OCI-LY1 (cell line): ENCODE data around the gene EVA1C.
"Not testable (repeated sequence)": the region's sequence is repeated elsewhere in the genome, so short reads cannot be mapped to it uniquely, and the experiment has no call there.

Experiments used
- H2AFZ ChIP-seq: fragments of 200-600 bp; sonication (generic), shearing (Covaris generic); 2 replicates; pipeline ENCODE4 v1.6.0; 2014; ENCODE audit warnings: antibody characterized with exemption, mild to moderate bottlenecking, low read length
- H3F3A ChIP-seq: fragments of 200-600 bp; sonication (generic), shearing (Covaris generic); 2 replicates; pipeline ENCODE4 v1.6.0; 2014; ENCODE audit warnings: mild to moderate bottlenecking, antibody characterized with exemption, low read length, moderate library complexity; ENCODE audit not compliant: insufficient read depth
- H3K27ac ChIP-seq: fragments of 200-600 bp; sonication (generic); 2 replicates; pipeline ENCODE4 v1.5.1; 2014; ENCODE audit warnings: low read length, mixed run types, mild to moderate bottlenecking, low read depth; ENCODE audit not compliant: poor library complexity, severe bottlenecking
- H3K27me3 ChIP-seq: fragments of 200-600 bp; sonication (generic); 2 replicates; pipeline ENCODE4 v1.6.0; 2014; ENCODE audit warnings: antibody characterized with exemption, mild to moderate bottlenecking, low read length, moderate library complexity; ENCODE audit not compliant: insufficient read depth
- H3K36me3 ChIP-seq: fragments of 200-600 bp; sonication (generic); 2 replicates; pipeline ENCODE4 v1.6.1; 2014; ENCODE audit warnings: mild to moderate bottlenecking, antibody characterized with exemption, low read length, moderate library complexity, mixed read lengths; ENCODE audit not compliant: insufficient read depth
- H3K4me1 ChIP-seq: fragments of 200-600 bp; sonication (generic); 2 replicates; pipeline ENCODE4 v1.5.1; 2014; ENCODE audit warnings: mild to moderate bottlenecking, low read length, moderate library complexity; ENCODE audit not compliant: insufficient read depth, severe bottlenecking
- H3K4me2 ChIP-seq: fragments of 200-600 bp; sonication (generic), shearing (Covaris generic); 2 replicates; pipeline ENCODE4 v1.6.1; 2014; ENCODE audit warnings: low read length
- H3K4me3 ChIP-seq: fragments of 200-600 bp; sonication (generic); 2 replicates; pipeline ENCODE4 v1.5.1; 2014; ENCODE audit warnings: low read length, low read depth, mild to moderate bottlenecking, mixed read lengths; ENCODE audit not compliant: poor library complexity, severe bottlenecking
- H3K79me2 ChIP-seq: fragments of 200-600 bp; shearing (Covaris generic); 2 replicates; pipeline ENCODE4 v1.6.1; 2016; ENCODE audit warnings: mixed run types, low read length, mixed read lengths; ENCODE audit not compliant: insufficient read depth
- H3K9ac ChIP-seq: fragments of 200-600 bp; sonication (generic), shearing (Covaris generic); 2 replicates; pipeline ENCODE4 v1.6.1; 2014; ENCODE audit warnings: mild to moderate bottlenecking, low read length, mixed read lengths
- H3K9me2 ChIP-seq: fragments of 200-600 bp; sonication (generic), shearing (Covaris generic); 2 replicates; pipeline ENCODE4 v1.6.1; 2014; ENCODE audit warnings: low read depth, mild to moderate bottlenecking, low read length, mixed read lengths
- H3K9me3 ChIP-seq: fragments of 200-600 bp; shearing (Covaris generic); 2 replicates; pipeline ENCODE4 v1.6.1; 2014; ENCODE audit warnings: low read length, mixed read lengths
- H4K20me1 ChIP-seq: fragments of 200-600 bp; sonication (generic), shearing (Covaris generic); 2 replicates; pipeline ENCODE4 v1.6.0; 2016; ENCODE audit warnings: mild to moderate bottlenecking, low read length; ENCODE audit not compliant: insufficient read depth
- EZH2 ChIP-seq: fragments of 200-600 bp; sonication (generic), shearing (Covaris generic); IDR thresholded peaks from 2 replicates; pipeline ENCODE4 v1.8.0; 2017; ENCODE audit warnings: borderline replicate concordance, mixed run types, mild to moderate bottlenecking, antibody characterized with exemption, low read length, moderate library complexity, mixed read lengths
- TF ChIP-seq, protein P1 (sequence below): fragments of 200-600 bp; sonication (generic), shearing (Covaris generic); IDR thresholded peaks from 2 replicates; pipeline ENCODE4 v1.5.1; 2017; ENCODE audit warnings: mild to moderate bottlenecking, antibody characterized with exemption, low read length, moderate library complexity, mixed read lengths

EVA1C gene

DNA sequence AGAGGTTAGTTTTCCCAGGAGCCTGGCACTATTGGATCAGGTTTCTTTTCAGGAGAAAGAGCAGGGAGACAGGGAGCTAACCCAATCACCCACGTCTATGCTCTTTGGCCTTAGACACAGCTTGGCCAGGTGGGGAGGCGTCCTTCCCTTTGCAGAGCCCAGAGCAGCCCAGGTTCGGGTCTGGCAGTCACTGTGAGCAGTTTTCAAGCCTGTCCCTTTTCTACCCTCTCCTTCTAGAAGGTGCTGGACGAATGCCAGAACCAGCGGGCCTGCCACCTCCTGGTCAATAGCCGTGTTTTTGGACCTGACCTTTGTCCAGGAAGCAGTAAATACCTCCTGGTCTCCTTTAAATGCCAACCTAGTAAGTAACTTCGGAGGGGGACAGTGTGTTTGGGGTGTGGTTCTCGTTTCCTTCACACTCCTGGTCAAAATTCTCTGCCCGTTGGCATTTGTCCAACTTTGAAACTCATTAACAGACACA, 44.9 kb downstream of the EVA1C start:
- TF ChIP-seq EZH2, result no peak
- H3K9ac ChIP-seq, result no peak overlapping the region

DNA sequence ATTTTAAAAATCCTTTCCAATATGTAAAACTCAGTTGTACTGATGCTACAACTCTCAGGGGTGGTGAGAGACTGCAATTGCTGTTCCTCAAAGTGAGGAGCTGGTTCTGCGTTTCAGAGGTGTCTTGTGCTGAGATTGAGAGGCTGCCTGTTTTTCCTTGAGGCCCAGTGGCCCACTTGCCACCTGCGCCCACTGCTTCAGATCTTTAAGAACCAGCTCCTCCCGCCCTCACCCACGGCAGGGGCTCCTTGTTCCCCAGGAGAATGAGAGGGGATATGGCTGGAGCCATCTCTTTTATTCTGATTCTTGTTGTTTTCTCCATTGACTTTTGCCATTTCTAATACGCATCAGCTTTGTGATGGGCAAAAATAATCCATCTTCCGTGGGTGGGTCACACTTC, 45.5 kb downstream of the EVA1C start:
- Histone ChIP-seq H2AFZ (no peak overlapping the region), H3K9me2 (no peaks in the 10 kb centered on the region), H3K4me2 (no peak overlapping the region), H3K4me3 (no peak overlapping the region), H3K9ac (no peak overlapping the region), H3K9me3 (no peaks in the 10 kb centered on the region), H3K4me1 (no peaks in the 10 kb centered on the region), H3K36me3 (no peaks in the 10 kb centered on the region), H3K79me2 (no peaks in the 10 kb centered on the region), H3F3A (no peaks in the 10 kb centered on the region), H3K27ac (no peak overlapping the region), H3K27me3 (no peaks in the 10 kb centered on the region; the same call in 1 of the 2 replicates), H4K20me1 (no peaks in the 10 kb centered on the region)
- TF ChIP-seq, protein P1, sequence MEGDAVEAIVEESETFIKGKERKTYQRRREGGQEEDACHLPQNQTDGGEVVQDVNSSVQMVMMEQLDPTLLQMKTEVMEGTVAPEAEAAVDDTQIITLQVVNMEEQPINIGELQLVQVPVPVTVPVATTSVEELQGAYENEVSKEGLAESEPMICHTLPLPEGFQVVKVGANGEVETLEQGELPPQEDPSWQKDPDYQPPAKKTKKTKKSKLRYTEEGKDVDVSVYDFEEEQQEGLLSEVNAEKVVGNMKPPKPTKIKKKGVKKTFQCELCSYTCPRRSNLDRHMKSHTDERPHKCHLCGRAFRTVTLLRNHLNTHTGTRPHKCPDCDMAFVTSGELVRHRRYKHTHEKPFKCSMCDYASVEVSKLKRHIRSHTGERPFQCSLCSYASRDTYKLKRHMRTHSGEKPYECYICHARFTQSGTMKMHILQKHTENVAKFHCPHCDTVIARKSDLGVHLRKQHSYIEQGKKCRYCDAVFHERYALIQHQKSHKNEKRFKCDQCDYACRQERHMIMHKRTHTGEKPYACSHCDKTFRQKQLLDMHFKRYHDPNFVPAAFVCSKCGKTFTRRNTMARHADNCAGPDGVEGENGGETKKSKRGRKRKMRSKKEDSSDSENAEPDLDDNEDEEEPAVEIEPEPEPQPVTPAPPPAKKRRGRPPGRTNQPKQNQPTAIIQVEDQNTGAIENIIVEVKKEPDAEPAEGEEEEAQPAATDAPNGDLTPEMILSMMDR, result no peak
- no peak for TF ChIP-seq EZH2

More for the DNA sequence above, 44.9 kb downstream of the EVA1C start:
- Histone ChIP-seq H3K27me3 (no peaks in the 10 kb centered on the region; the same call in 1 of the 2 replicates), H3K36me3 (no peaks in the 10 kb centered on the region), H2AFZ (no peak overlapping the region), H3K79me2 (no peaks in the 10 kb centered on the region), H4K20me1 (no peaks in the 10 kb centered on the region), H3K9me2 (no peaks in the 10 kb centered on the region), H3K9me3 (no peaks in the 10 kb centered on the region), H3F3A (no peaks in the 10 kb centered on the region), H3K4me1 (no peaks in the 10 kb centered on the region), H3K4me3 (no peak overlapping the region), H3K27ac (no peak overlapping the region), H3K4me2 (no peak overlapping the region)

DNA sequence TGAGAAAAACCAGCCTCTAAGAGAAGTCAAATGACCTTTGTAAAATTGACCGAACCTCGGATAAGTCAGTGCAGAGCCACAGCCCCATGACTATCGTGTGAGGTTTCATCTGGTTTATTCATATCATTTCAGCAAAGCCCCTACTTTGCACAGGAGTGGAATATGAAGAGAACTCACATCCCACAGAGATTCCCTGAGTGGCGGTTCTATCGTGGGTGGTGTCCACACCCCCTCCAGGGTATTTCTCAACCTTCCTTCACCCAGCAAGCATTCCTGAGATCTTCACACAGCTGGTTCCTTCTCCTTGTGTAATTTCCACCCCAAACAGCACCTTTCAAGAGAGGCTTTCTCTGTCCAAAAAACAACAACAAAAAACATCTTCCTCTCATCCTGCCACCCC, 47.5 kb downstream of the EVA1C start:
- Histone ChIP-seq H4K20me1 (no peaks in the 10 kb centered on the region), H3K36me3 (no peaks in the 10 kb centered on the region), H3K4me1 (no peaks in the 10 kb centered on the region), H3K9me3 (no peaks in the 10 kb centered on the region), H3K9me2 (no peaks in the 10 kb centered on the region), H3K27ac (no peak overlapping the region), H3K79me2 (no peaks in the 10 kb centered on the region), H3K27me3 (no peaks in the 10 kb centered on the region; the same call in 1 of the 2 replicates), H3K4me3 (no peak overlapping the region), H3K9ac (no peak overlapping the region), H3K4me2 (no peak overlapping the region), H2AFZ (no peak overlapping the region), H3F3A (no peaks in the 10 kb centered on the region)
- no peak for TF ChIP-seq EZH2
- TF ChIP-seq, protein P1, result no peak

DNA sequence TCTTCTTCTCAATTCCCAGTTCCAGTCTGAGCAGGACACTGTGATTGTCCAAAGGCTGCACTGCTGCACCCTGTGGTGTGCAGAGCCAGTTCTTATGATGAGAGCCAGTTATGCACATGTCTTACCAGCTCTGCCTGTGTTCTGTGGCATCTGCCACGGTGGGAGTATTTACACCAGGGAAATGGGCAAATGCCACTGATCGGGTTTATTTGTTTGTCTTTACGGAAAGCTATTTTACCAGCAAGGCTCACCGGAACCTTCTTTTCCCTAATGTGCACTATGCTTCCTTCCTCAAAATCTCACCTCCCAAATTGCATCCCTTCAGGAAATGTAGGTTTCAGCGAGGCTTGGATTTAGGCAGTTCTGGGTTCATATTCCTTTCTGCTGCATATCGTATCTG, 49.0 kb downstream of the EVA1C start:
- no peaks in the 10 kb centered on the region for H3K9me2 ChIP-seq
- no peaks in the 10 kb centered on the region for H3K36me3 ChIP-seq
- H3F3A ChIP-seq, result no peaks in the 10 kb centered on the region
- no peaks in the 10 kb centered on the region for H3K4me1 ChIP-seq
- no peak for TF ChIP-seq EZH2
- TF ChIP-seq, protein P1, result no peak
- no peak overlapping the region for H3K4me3 ChIP-seq
- no peak overlapping the region for H3K27ac ChIP-seq
- no peaks in the 10 kb centered on the region; the same call in 1 of the 2 replicates for H3K27me3 ChIP-seq
- no peak overlapping the region for H3K9ac ChIP-seq
- no peak overlapping the region for H3K4me2 ChIP-seq
- H4K20me1 ChIP-seq, result no peaks in the 10 kb centered on the region
- no peaks in the 10 kb centered on the region for H3K79me2 ChIP-seq
- H3K9me3 ChIP-seq, result no peaks in the 10 kb centered on the region
- no peak overlapping the region for H2AFZ ChIP-seq

DNA sequence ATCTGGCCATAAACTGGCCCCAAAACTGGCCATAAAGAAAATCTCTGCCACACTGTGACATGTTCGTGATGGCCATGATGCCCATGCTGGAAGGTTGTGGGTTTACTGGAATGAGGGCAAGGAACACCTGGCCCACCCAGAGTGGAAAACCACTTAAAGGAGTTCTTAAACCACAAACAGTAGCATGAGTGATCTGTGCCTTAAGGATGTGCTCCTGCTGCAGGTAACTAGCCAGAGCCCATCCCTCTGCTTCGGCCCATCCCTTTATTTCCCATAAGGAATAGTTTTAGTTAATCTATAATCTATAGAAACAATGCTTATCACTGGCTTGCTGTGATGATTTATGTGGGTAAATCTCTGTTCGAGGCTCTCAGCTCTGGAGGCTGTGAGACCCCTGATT, 50.1 kb downstream of the EVA1C start:
- H3K9me2 ChIP-seq, H2AFZ ChIP-seq, H3K4me2 ChIP-seq, H3K4me1 ChIP-seq, H4K20me1 ChIP-seq, H3K27me3 ChIP-seq, H3K9ac ChIP-seq, H3F3A ChIP-seq, H3K27ac ChIP-seq, H3K36me3 ChIP-seq, H3K9me3 ChIP-seq, H3K4me3 ChIP-seq, H3K79me2 ChIP-seq: not testable (repeated sequence)
